Epithelial cell of umbilical artery (primary cell): ENCODE results near the gene ERCC6L2. TPM values are rescaled to one million over a fixed set of nuclear protein-coding genes. Genes with fewer than 3 reads are reported as not detected.

Experiments used
- total RNA-seq: library from RNA; depleted of rRNA; stranded (reverse); fragments of >200 nt; gene quantifications from 2 replicates; pipeline ENCODE4 v1.2.3, GENCODE V29; 2014

ERCC6L2 gene
- total RNA-seq, result 49.5 and 65.0 TPM in 2 replicates

GRCh38 chr9:95875305-95876137 is at the start of gene ERCC6L2:
Gene ERCC6L2 (plus strand): TSS chr9:95875691. CDS start chr9:95876039, 348 bp downstream.

